ENCODE measurements around the gene CTNNA3. TPM values are rescaled to one million over a fixed set of nuclear protein-coding genes. Genes with fewer than 3 reads are reported as not detected.

CTNNA3 gene
- total RNA-seq, 1 donor from 2014 or later: 15.5 TPM

- DNase-seq: no peak
Measured at GRCh38 chr10:66284621-66285020, 1411.4 kb downstream of the CTNNA3 start.

GRCh38 chr10:66283874-66284464, 1412.0 kb downstream of the CTNNA3 start:
- DNase-seq: no peak

GRCh38 chr10:66283064-66283463, 1412.9 kb downstream of the CTNNA3 start:
- no peak for DNase-seq

- no peak for DNase-seq
Measured at GRCh38 chr10:66281327-66281726, 1414.7 kb downstream of the CTNNA3 start.

GRCh38 chr10:66277481-66277880, 1418.5 kb downstream of the CTNNA3 start:
- no peak for DNase-seq

GRCh38 chr10:66273966-66274519, 1422.0 kb downstream of the CTNNA3 start:
- DNase-seq: no peak

- no peak for DNase-seq
Measured at GRCh38 chr10:66265398-66265797, 1430.6 kb downstream of the CTNNA3 start.

GRCh38 chr10:66259836-66260235, 1436.2 kb downstream of the CTNNA3 start:
- DNase-seq: no peak

GRCh38 chr10:66258693-66259092, 1437.3 kb downstream of the CTNNA3 start:
- no peak for DNase-seq

GRCh38 chr10:66257801-66258200, 1438.2 kb downstream of the CTNNA3 start:
- no peak for DNase-seq

- DNase-seq: no peak
Measured at GRCh38 chr10:66252986-66253385, 1443.0 kb downstream of the CTNNA3 start.

GRCh38 chr10:66246177-66246576, 1449.8 kb downstream of the CTNNA3 start:
- no peak for DNase-seq

GRCh38 chr10:66244953-66245352, 1451.0 kb downstream of the CTNNA3 start:
- DNase-seq: no peak

GRCh38 chr10:66242885-66243284, 1453.1 kb downstream of the CTNNA3 start:
- no peak for DNase-seq

- DNase-seq: no peak
Measured at GRCh38 chr10:66239062-66239461, 1456.9 kb downstream of the CTNNA3 start.

GRCh38 chr10:66238343-66238742, 1457.7 kb downstream of the CTNNA3 start:
- no peak for DNase-seq

GRCh38 chr10:66234872-66235271, 1461.1 kb downstream of the CTNNA3 start:
- DNase-seq: no peak

- no peak for DNase-seq
Measured at GRCh38 chr10:66228887-66229286, 1467.1 kb downstream of the CTNNA3 start.

- no peak for DNase-seq
Measured at GRCh38 chr10:66223656-66224055, 1472.3 kb downstream of the CTNNA3 start.

GRCh38 chr10:66222462-66223046, 1473.4 kb downstream of the CTNNA3 start:
- no peak for DNase-seq

GRCh38 chr10:66218981-66219587, 1476.9 kb downstream of the CTNNA3 start:
- DNase-seq: no peak

- DNase-seq: peak; percentile 1
Measured at GRCh38 chr10:66218289-66218688, 1477.7 kb downstream of the CTNNA3 start.

- DNase-seq: no peak
Measured at GRCh38 chr10:66215920-66216319, 1480.1 kb downstream of the CTNNA3 start.
